ENCODE results near the gene NKX2-4.

DNA sequence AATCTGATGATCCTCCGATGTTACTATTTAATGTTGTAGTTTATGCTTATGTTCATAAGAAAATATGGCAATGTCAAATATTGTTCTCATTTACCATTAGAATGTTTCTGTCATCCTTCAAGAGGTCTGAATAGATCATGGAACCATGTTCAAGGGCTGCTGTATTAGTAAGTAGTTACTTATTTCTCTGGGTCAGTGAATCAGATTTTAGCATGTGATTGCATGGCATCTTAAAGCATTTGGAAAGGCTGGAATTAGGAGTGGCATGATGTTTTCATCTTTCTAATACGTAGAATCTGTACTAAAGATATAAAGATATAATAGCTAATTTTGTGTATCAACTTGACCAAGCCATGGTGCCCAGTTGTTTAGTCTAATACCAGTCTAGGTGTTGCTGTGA is 40.5 kb upstream of the NKX2-4 start:
- TF ChIP-seq, protein P1, sequence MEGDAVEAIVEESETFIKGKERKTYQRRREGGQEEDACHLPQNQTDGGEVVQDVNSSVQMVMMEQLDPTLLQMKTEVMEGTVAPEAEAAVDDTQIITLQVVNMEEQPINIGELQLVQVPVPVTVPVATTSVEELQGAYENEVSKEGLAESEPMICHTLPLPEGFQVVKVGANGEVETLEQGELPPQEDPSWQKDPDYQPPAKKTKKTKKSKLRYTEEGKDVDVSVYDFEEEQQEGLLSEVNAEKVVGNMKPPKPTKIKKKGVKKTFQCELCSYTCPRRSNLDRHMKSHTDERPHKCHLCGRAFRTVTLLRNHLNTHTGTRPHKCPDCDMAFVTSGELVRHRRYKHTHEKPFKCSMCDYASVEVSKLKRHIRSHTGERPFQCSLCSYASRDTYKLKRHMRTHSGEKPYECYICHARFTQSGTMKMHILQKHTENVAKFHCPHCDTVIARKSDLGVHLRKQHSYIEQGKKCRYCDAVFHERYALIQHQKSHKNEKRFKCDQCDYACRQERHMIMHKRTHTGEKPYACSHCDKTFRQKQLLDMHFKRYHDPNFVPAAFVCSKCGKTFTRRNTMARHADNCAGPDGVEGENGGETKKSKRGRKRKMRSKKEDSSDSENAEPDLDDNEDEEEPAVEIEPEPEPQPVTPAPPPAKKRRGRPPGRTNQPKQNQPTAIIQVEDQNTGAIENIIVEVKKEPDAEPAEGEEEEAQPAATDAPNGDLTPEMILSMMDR (IDR thresholded peaks at IDR 0.05; ENCODE audit: insufficient read depth, low read depth, low read length), result no peak
- TF ChIP-seq EZH2 (IDR thresholded peaks at IDR 0.05; ENCODE audit: insufficient read depth, low read length), result no peak

Measured in astrocyte (in vitro differentiated cells and primary cell).